Panc1 (cell line): Measurements from ENCODE around the gene HSPB7. TPM values are rescaled to one million over a fixed set of nuclear protein-coding genes. Genes with fewer than 3 reads are reported as not detected.

ENCODE experiments used
- ATAC-seq: fragments of 200-7000 bp; cut with Tn5 transposase; 2 replicates; pipeline ENCODE4 v1.9.1; 2020; ENCODE audit warnings: mild to moderate bottlenecking, moderate library complexity
- BruUV-seq: library from RNA; stranded (reverse); fragments of 400-500 nt; replicated peaks from 2 replicates; lab custom pipeline; 2021; lab: Mats Ljungman, UMichigan
- CTCF ChIA-PET: fragments of 300-600 bp; sonication (Branson Sonifier 250); formaldehyde crosslinking; loops from one replicate; lab custom pipeline; 2022; ENCODE audit warnings: antibody characterized with exemption; lab: Charles Lee
- POLR2A ChIA-PET: fragments of 300-600 bp; sonication (Branson Sonifier 250); formaldehyde crosslinking; loops from one replicate; lab custom pipeline; 2022; ENCODE audit warnings: antibody characterized with exemption; lab: Charles Lee
- DNase-seq: peaks from one replicate; pipeline ENCODE4 v3.0.0-alpha.2; 2010; ENCODE audit warnings: low read depth, low spot score
- H3K27ac ChIP-seq: 2 replicates; pipeline ENCODE4 v1.5.1; 2011; ENCODE audit warnings: mild to moderate bottlenecking, low read length, inconsistent platforms
- H3K27me3 ChIP-seq: fragments of 200-500 bp; sonication (Bioruptor generic); 2 replicates; pipeline ENCODE4 v1.6.0; 2014; ENCODE audit warnings: low read length, inconsistent platforms; ENCODE audit not compliant: control insufficient read depth, insufficient read depth
- H3K36me3 ChIP-seq: fragments of 200-500 bp; sonication (Bioruptor generic); 2 replicates; pipeline ENCODE4 v1.5.1; 2014; ENCODE audit warnings: inconsistent platforms, mild to moderate bottlenecking, low read length, moderate library complexity; ENCODE audit not compliant: control insufficient read depth, insufficient read depth
- H3K4me1 ChIP-seq: 2 replicates; pipeline ENCODE4 v1.5.1; 2011; ENCODE audit warnings: inconsistent platforms, mild to moderate bottlenecking, low read length, moderate library complexity; ENCODE audit not compliant: control insufficient read depth, insufficient read depth
- H3K4me3 ChIP-seq, 2 experiments: 2 replicates each; pipeline ENCODE4 v1.5.1; 2011 to 2012; ENCODE audit warnings: low read depth in 2 of 2, low read length in 2 of 2, mild to moderate bottlenecking in 2 of 2, inconsistent platforms in 1 of 2, moderate library complexity in 1 of 2
- H3K9me3 ChIP-seq: fragments of 200-500 bp; sonication (Bioruptor generic); 2 replicates; pipeline ENCODE4 v1.5.1; 2014; ENCODE audit warnings: low read depth, mild to moderate bottlenecking, inconsistent platforms, low read length, moderate library complexity; ENCODE audit not compliant: control insufficient read depth, insufficient read depth
- POLR2AphosphoS5 ChIP-seq: IDR thresholded peaks from 2 replicates; pipeline ENCODE4 v1.6.1; 2012; ENCODE audit warnings: mild to moderate bottlenecking, low read depth, low read length, moderate library complexity
- REST ChIP-seq, 2 experiments: IDR thresholded peaks; 2 replicates each; pipeline ENCODE4 v1.6.1; 2011 to 2012; ENCODE audit warnings: low read depth in 2 of 2, control low read depth in 1 of 2, low read length in 1 of 2, mild to moderate bottlenecking in 1 of 2, moderate library complexity in 1 of 2; ENCODE audit not compliant: insufficient read depth in 1 of 2
- SIN3A ChIP-seq: IDR thresholded peaks from 2 replicates; pipeline ENCODE4 v1.6.1; 2012; ENCODE audit warnings: low read depth, mild to moderate bottlenecking, low read length, moderate library complexity, borderline replicate concordance; ENCODE audit not compliant: insufficient read depth
- TCF7L2 ChIP-seq: IDR thresholded peaks from 2 replicates; pipeline ENCODE4 v1.6.1; 2011; ENCODE audit warnings: mild to moderate bottlenecking, low read depth, low read length, inconsistent platforms
- in situ Hi-C: cut with HindIII; loops from 2 replicates; pipeline ENCODE4 v1.10.0; 2016; ENCODE audit warnings: low sequenced_read_pairs, low pct_unique_long_range_greater_than_20kb
- intact Hi-C: fragments of 100-400 bp; cut with micrococcal nuclease; formaldehyde crosslinking; loops from one replicate; pipeline ENCODE4 v1.10.0; 2022; ENCODE audit not compliant: unreplicated experiment
- total RNA-seq: library from RNA; stranded (reverse); gene quantifications from one replicate; pipeline ENCODE4 v1.2.1, GENCODE V29; 2021; ENCODE audit not compliant: unreplicated experiment

Gene HSPB7
- total RNA-seq, 1 experiment from 2014 or later = 0.10 TPM

- CTCF ChIA-PET = interaction anchor here (0.6 to 0.7 kb wide), 2 partner anchors 90 to 102 kb away, joined by 3 to 8 read pairs; no protein-coding TSS in a partner anchor
- POLR2A ChIA-PET = no interaction called here
- Histone ChIP-seq H3K4me3 (no peak overlapping the region), H3K36me3 (no peaks in the 10 kb centered on the region), H3K4me1 (peaks cover 9% of the 10 kb centered on the region), H3K9me3 (peaks cover 6% of the 10 kb centered on the region; the same call in 1 of the 2 replicates), H3K27ac (no peak overlapping the region), H3K27me3 (no peaks in the 10 kb centered on the region)
- DNase-seq = no peak
- no peak for TF ChIP-seq REST (IDR thresholded peaks at IDR 0.05; ENCODE audit: insufficient read depth in 1 of 2, low read depth in 2 of 2, low read length in 1 of 2)
- no peak for TF ChIP-seq POLR2AphosphoS5
- no peak for TF ChIP-seq TCF7L2
- BruUV-seq = no TSS peak
- intact Hi-C loops (no loop called here), in situ Hi-C loops (no loop called here)
- ATAC-seq = peak; percentile 63
Observed at GRCh38 chr1:15966081-15966955, 51.5 kb downstream of the HSPB7 start.

- TF ChIP-seq POLR2AphosphoS5 = no peak
- TF ChIP-seq SIN3A = no peak
- TF ChIP-seq TCF7L2 = no peak
- H3K4me3 ChIP-seq = no peak overlapping the region
- no peaks in the 10 kb centered on the region for H3K36me3 ChIP-seq
- H3K27ac ChIP-seq = no peak overlapping the region
- H3K4me1 ChIP-seq = peaks cover 9% of the 10 kb centered on the region
- ChIA-PET POLR2A (no interaction called here), CTCF (no interaction called here)
- no TSS peak for BruUV-seq
- ATAC-seq = no peak
- intact Hi-C loops = no loop called here
- H3K9me3 ChIP-seq = peaks cover 6% of the 10 kb centered on the region; the same call in 1 of the 2 replicates
- DNase-seq = no peak
- H3K27me3 ChIP-seq = no peaks in the 10 kb centered on the region
- in situ Hi-C loops = no loop called here
Observed at GRCh38 chr1:15965228-15965767, 52.5 kb downstream of the HSPB7 start.

Other genes with a start within 250 kb of the HSPB7 start
- gene UQCRHL, start 210.4 kb downstream of the HSPB7 start, total RNA-seq = 2.6 TPM
- 58.3 TPM for gene SPEN, start 170.3 kb downstream of the HSPB7 start, total RNA-seq
- gene ZBTB17, start 41.9 kb downstream of the HSPB7 start, total RNA-seq = 41.6 TPM
- gene SRARP, start 13.8 kb downstream of the HSPB7 start, total RNA-seq = not detected
- 0.57 TPM for gene CLCNKA, start 4.0 kb upstream of the HSPB7 start, total RNA-seq
- not detected for gene CLCNKB, start 25.7 kb upstream of the HSPB7 start, total RNA-seq
- gene FAM131C, start 55.6 kb upstream of the HSPB7 start, total RNA-seq = 3.4 TPM
- gene EPHA2, start 138.0 kb upstream of the HSPB7 start, total RNA-seq = 263 TPM
- 21.6 TPM for gene ARHGEF19, start 194.6 kb upstream of the HSPB7 start, total RNA-seq
- gene CPLANE2, start 219.1 kb upstream of the HSPB7 start, total RNA-seq = 17.8 TPM